Measurements from ENCODE around the gene KCNJ6.
"Not testable (repeated sequence)": the region's sequence is repeated elsewhere in the genome, so short reads cannot be mapped to it uniquely, and the experiment has no call there.

KCNJ6 gene

DNA sequence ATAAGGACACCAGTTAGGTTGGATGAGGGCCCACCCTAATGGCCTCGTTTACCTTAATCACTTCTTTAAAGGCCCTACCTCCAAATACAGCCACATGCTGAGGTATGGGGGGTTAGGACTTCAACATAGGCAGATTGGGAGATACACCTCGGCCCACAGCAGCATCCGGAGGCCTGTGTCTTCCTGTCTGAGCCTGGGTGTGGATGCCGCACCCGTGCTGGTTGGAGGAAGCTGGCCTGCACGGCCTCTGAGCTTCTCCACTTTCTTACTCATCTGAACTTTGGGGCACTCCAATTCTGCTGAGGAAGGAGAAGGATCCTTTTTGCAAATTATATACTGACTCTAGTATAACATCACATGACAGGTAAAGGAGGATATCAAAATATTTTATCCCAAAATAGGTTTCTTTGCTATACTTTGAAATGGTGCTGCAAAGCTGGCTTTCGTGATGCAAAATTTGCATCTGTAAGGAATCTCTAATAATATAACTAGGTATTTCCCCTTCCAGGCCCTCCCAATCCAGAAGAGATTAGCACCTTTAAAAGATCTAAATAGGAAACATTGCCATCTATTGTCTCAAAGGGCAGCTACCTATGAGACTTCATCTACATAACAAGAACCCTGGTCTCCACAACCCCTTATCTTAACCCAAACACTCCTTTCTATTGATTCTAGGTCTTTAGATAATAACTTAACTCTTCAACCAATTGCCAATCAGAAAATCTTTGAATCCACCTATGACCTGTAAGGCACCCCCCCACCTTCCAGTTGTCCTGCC lies 247.6 kb downstream of the KCNJ6 start:
- no peak for DNase-seq (ENCODE audit: extremely low spot score)
- CTCF ChIA-PET: no interaction called here
- POLR2A ChIA-PET: no interaction called here
- TF ChIP-seq SUZ12 (IDR thresholded peaks at IDR 0.05): no peak
- no peak for TF ChIP-seq NFRKB (IDR thresholded peaks at IDR 0.05)
- TF ChIP-seq FOXK2 (IDR thresholded peaks at IDR 0.05): no peak
- TF ChIP-seq ELF4 (IDR thresholded peaks at IDR 0.05): no peak
- no peak for TF ChIP-seq L3MBTL2 (conservative IDR thresholded peaks at IDR 0.05)
- no peak for TF ChIP-seq ZNF384 (IDR thresholded peaks at IDR 0.05)
- TF ChIP-seq, protein P1, sequence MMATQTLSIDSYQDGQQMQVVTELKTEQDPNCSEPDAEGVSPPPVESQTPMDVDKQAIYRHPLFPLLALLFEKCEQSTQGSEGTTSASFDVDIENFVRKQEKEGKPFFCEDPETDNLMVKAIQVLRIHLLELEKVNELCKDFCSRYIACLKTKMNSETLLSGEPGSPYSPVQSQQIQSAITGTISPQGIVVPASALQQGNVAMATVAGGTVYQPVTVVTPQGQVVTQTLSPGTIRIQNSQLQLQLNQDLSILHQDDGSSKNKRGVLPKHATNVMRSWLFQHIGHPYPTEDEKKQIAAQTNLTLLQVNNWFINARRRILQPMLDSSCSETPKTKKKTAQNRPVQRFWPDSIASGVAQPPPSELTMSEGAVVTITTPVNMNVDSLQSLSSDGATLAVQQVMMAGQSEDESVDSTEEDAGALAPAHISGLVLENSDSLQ (IDR thresholded peaks at IDR 0.05): no peak
- no peak for TF ChIP-seq LEF1 (IDR thresholded peaks at IDR 0.05; ENCODE audit: borderline replicate concordance)
- no peak for TF ChIP-seq BHLHE40 (IDR thresholded peaks at IDR 0.05; ENCODE audit: borderline replicate concordance)
- no peak for TF ChIP-seq FOXA1 (IDR thresholded peaks at IDR 0.05)
- TF ChIP-seq FOXM1 (IDR thresholded peaks at IDR 0.05; ENCODE audit: borderline replicate concordance): no peak
- TF ChIP-seq TARDBP (IDR thresholded peaks at IDR 0.05): no peak
- no peak for TF ChIP-seq SP1 (IDR thresholded peaks at IDR 0.05)
- TF ChIP-seq HDGF (IDR thresholded peaks at IDR 0.05; ENCODE audit: borderline replicate concordance): no peak

DNA sequence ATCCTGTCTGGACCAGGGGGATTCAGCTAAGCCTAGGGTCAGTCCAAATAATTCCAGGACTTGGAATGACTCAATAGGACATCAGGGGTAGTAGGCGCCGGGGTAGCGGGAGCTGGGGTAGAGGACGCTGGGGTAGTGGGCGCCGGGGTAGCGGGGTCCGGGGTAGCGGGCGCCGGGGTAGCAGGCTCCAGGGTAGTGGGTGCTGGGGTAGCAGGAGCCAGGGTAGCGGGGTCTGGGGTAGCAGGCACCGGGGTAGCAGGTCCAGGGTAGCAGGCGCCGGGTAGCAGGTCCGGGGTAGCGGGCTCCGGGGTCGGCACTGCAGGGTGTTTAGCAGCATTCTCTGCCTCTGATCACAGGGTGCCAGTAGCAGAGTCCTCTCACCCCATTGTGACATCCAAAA lies 248.9 kb downstream of the KCNJ6 start:
- DNase-seq (ENCODE audit: extremely low spot score): no peak
- CTCF ChIA-PET: no interaction called here
- POLR2A ChIA-PET: no interaction called here
- TF ChIP-seq ELF4 (IDR thresholded peaks at IDR 0.05): no peak
- no peak for TF ChIP-seq NFRKB (IDR thresholded peaks at IDR 0.05)
- no peak for TF ChIP-seq TARDBP (IDR thresholded peaks at IDR 0.05)
- TF ChIP-seq BHLHE40 (IDR thresholded peaks at IDR 0.05; ENCODE audit: borderline replicate concordance): no peak
- TF ChIP-seq FOXM1 (IDR thresholded peaks at IDR 0.05; ENCODE audit: borderline replicate concordance): no peak
- no peak for TF ChIP-seq FOXA1 (IDR thresholded peaks at IDR 0.05)
- TF ChIP-seq, protein P1 (IDR thresholded peaks at IDR 0.05): no peak
- TF ChIP-seq LEF1 (IDR thresholded peaks at IDR 0.05; ENCODE audit: borderline replicate concordance): no peak
- TF ChIP-seq ARNT (IDR thresholded peaks at IDR 0.05): no peak
- no peak for TF ChIP-seq L3MBTL2 (conservative IDR thresholded peaks at IDR 0.05)
- TF ChIP-seq ZNF384 (IDR thresholded peaks at IDR 0.05): no peak
- no peak for TF ChIP-seq CTBP1 (IDR thresholded peaks at IDR 0.05; ENCODE audit: borderline replicate concordance)
- TF ChIP-seq SP1 (IDR thresholded peaks at IDR 0.05): no peak
- TF ChIP-seq HDGF (IDR thresholded peaks at IDR 0.05; ENCODE audit: borderline replicate concordance): no peak
- no peak for TF ChIP-seq FOXK2 (IDR thresholded peaks at IDR 0.05)

DNA sequence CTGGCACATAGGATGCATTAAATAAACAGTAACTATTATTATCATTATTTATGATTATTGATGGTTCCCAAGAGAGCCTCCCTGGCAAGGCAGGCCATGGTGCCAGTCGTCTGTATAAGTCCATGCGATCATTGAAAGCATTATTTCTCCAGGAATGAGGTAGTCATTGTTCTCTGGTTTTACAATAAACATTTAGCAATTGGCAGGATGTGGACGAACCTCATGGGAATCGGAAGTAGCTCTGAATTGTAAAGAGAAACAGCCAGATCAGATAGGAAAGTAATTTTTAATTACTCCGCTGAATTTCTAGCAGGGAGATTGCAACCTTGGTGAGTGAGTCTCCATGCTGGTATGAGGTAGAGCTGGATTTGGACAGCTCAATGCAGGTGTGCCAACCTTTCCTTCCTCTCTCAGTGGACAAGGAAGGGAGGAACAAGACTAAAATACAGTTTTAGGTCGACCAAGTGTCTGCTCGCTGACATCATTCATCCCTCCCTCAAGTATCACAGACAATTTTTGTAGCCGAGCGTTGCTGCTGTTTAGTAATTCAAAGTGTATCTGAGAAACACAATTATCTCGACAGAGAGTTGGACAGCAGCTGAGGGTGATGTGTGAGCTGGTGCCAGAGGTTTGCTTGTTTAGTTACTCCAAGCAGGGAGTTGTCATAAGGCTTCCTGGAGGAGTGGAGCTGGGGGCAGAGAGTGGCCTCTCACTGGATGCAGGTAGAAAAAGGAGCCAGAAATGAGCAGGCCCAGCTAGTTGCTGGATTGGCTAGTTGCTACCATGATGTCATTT lies 250.8 kb downstream of the KCNJ6 start:
- CTCF ChIA-PET: interaction anchor here (1.2 kb wide), 1 partner anchor 9 kb away, joined by 4 read pairs; no protein-coding TSS in a partner anchor
- POLR2A ChIA-PET: no interaction called here
- no peak for DNase-seq (ENCODE audit: extremely low spot score)
- TF ChIP-seq SP1 (IDR thresholded peaks at IDR 0.05): no peak
- no peak for TF ChIP-seq SUZ12 (IDR thresholded peaks at IDR 0.05)
- TF ChIP-seq FOXA1 (IDR thresholded peaks at IDR 0.05): no peak
- TF ChIP-seq, protein P1 (IDR thresholded peaks at IDR 0.05): no peak
- TF ChIP-seq FOXK2 (IDR thresholded peaks at IDR 0.05): no peak
- TF ChIP-seq LEF1 (IDR thresholded peaks at IDR 0.05; ENCODE audit: borderline replicate concordance): no peak
- no peak for TF ChIP-seq NFRKB (IDR thresholded peaks at IDR 0.05)
- TF ChIP-seq CTBP1 (IDR thresholded peaks at IDR 0.05; ENCODE audit: borderline replicate concordance): no peak
- no peak for TF ChIP-seq FOXM1 (IDR thresholded peaks at IDR 0.05; ENCODE audit: borderline replicate concordance)
- TF ChIP-seq ARNT (IDR thresholded peaks at IDR 0.05): no peak
- no peak for TF ChIP-seq HDGF (IDR thresholded peaks at IDR 0.05; ENCODE audit: borderline replicate concordance)
- TF ChIP-seq ELF4 (IDR thresholded peaks at IDR 0.05): no peak
- TF ChIP-seq BHLHE40 (IDR thresholded peaks at IDR 0.05; ENCODE audit: borderline replicate concordance): no peak
- no peak for TF ChIP-seq TARDBP (IDR thresholded peaks at IDR 0.05)
- no peak for TF ChIP-seq ZNF384 (IDR thresholded peaks at IDR 0.05)
- TF ChIP-seq L3MBTL2 (conservative IDR thresholded peaks at IDR 0.05): no peak

DNA sequence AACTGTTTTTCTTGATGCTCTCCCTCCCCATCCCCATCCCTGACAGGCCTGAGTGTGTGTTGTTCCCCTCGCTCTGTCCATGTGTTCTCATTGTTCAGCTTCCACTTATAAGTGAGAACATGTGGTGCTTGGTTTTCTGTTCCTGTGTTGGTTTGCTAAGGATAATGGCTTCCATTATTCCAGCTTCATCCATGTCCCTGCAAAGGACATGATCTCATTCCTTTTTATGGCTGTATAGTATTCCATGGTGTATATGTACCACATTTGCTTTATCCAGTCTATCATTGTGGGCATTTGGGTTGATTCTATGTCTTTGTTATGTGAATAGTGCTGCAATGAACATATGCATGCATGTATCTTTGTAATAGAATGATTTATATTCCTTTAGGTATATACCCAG lies 254.0 kb downstream of the KCNJ6 start:
- POLR2A ChIA-PET; DNase-seq (ENCODE audit: extremely low spot score); CTCF ChIA-PET: not testable (repeated sequence)

DNA sequence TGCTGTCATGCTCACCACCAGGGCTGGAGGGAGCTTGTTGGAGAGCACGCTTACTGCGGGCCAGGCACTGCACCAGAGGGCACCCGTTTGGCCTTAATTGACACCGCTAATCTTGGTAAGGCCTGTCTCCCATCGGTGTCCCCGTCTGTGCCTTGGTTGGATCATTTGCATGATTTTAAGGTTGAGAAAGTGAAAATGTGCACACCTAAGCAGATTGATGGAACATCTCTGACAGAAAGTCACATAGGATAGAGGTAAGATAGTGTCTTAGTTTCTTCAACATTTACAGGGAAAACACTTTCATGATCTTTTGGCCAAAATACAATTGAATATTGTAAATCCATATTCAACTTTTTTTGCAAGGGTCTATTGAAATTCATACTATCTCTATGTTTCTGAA lies 255.5 kb downstream of the KCNJ6 start:
- POLR2A ChIA-PET: no interaction called here

DNA sequence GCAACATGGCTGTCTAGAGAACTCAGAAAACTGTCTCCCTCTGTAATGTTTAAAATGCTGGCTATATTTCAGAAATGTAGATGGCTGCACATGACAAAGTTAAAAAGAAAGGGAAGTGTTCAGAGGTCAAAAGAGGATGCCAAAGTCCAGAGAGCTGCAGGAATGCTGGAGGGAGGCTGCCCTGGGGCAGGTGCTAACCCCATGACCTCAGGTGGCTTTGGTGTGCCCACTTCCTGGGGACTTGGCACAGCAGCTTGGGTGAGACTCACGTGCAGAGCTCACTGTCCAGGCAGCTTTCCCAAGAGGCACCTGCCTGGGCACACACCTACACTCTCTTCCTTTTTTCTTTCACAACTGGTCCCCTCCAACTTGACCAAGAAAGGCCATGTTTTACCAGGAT lies 256.4 kb downstream of the KCNJ6 start:
- CTCF ChIA-PET: no interaction called here
- POLR2A ChIA-PET: no interaction called here

More for the DNA sequence above, 255.5 kb downstream of the KCNJ6 start:
- no peak for DNase-seq (ENCODE audit: extremely low spot score)
- TF ChIP-seq TARDBP (IDR thresholded peaks at IDR 0.05) (no peak), LEF1 (IDR thresholded peaks at IDR 0.05; ENCODE audit: borderline replicate concordance) (no peak), FOXK2 (IDR thresholded peaks at IDR 0.05) (no peak)
- CTCF ChIA-PET: no interaction called here

More for the DNA sequence above, 256.4 kb downstream of the KCNJ6 start:
- TF ChIP-seq CTBP1 (IDR thresholded peaks at IDR 0.05; ENCODE audit: borderline replicate concordance) (no peak), ARNT (IDR thresholded peaks at IDR 0.05) (no peak), ELF4 (IDR thresholded peaks at IDR 0.05) (no peak), FOXA1 (IDR thresholded peaks at IDR 0.05) (no peak), FOXK2 (IDR thresholded peaks at IDR 0.05) (no peak), L3MBTL2 (conservative IDR thresholded peaks at IDR 0.05) (no peak), HDGF (IDR thresholded peaks at IDR 0.05; ENCODE audit: borderline replicate concordance) (no peak), ZNF384 (IDR thresholded peaks at IDR 0.05) (no peak), FOXM1 (IDR thresholded peaks at IDR 0.05; ENCODE audit: borderline replicate concordance) (no peak), SUZ12 (IDR thresholded peaks at IDR 0.05) (no peak), BHLHE40 (IDR thresholded peaks at IDR 0.05; ENCODE audit: borderline replicate concordance) (no peak), LEF1 (IDR thresholded peaks at IDR 0.05; ENCODE audit: borderline replicate concordance) (no peak), SP1 (IDR thresholded peaks at IDR 0.05) (no peak), TARDBP (IDR thresholded peaks at IDR 0.05) (no peak), NFRKB (IDR thresholded peaks at IDR 0.05) (no peak)
- no peak for DNase-seq (ENCODE audit: extremely low spot score)

Measured in HEK293T (cell line).